Right lobe of liver (tissue), 4 donors: ENCODE results near the gene TACO1.

ENCODE experiments used
- CTCF ChIP-seq, 4 donors: fragments of 200-600 bp in 3 of 4; fragments of 450-650 bp in 1 of 4; IDR thresholded peaks; one replicate each; pipeline versions ENCODE4 v1.5.1 to v1.8.0; 2016 to 2022; ENCODE audit warnings: antibody characterized with exemption in 4 of 4, mild to moderate bottlenecking in 2 of 4
- POLR2A ChIP-seq: fragments of 450-650 bp; IDR thresholded peaks from one replicate; pipeline ENCODE4 v1.6.1; 2017; ENCODE audit warnings: antibody characterized with exemption, mild to moderate bottlenecking
- donor health status: DM: no; HTN: no; CAD: no.
- donor health status: DM: no; HTN: no; CAD: no.
- donor health status: DM: no; HTN: yes; CAD: no.

- no peak for TF ChIP-seq POLR2A
- no peak for TF ChIP-seq CTCF (IDR thresholded peaks at IDR 0.05)
These were observed 32.1 kb upstream of the TACO1 start for GRCh38 chr17:63568563-63568962.
